K562 (cell line): ENCODE data around the gene MARK3. TPM values are rescaled to one million over a fixed set of nuclear protein-coding genes. Genes with fewer than 3 reads are reported as not detected.

Source experiments
- KDM2B ChIP-seq: fragments of 250-450 bp; sonication (Bioruptor Pico); IDR thresholded peaks from 2 replicates; pipeline ENCODE4 v1.8.0; 2021; ENCODE audit warnings: mild to moderate bottlenecking, moderate library complexity
- XRCC5 ChIP-seq: fragments of 200-400 bp; formaldehyde crosslinking; IDR thresholded peaks from 2 replicates; pipeline ENCODE4 v1.6.1; 2017; ENCODE audit warnings: low read depth, mild to moderate bottlenecking, low read length
- polyA plus RNA-seq, 8 experiments: library from polyadenylated mRNA; depleted of rRNA in 4 of 8; stranded (reverse) in 5 of 8; unstranded in 3 of 8; fragments of >200 nt; fragmentation: Nextera tagmentation in 2 of 8; fragmentation: Illumina TruSeq in 1 of 8; extraction: Ambion mirVana in 2 of 8; extraction: Trizol in 1 of 8; gene quantifications; 2 replicates each; pipeline versions ENCODE4 v1.2.1 to v1.2.3, GENCODE V29; 2011 to 2014; ENCODE audit warnings: inconsistent platforms in 1 of 8, missing spikeins in 1 of 8
- total RNA-seq, 7 experiments: library from RNA; depleted of rRNA in 6 of 7; stranded (reverse); fragments of >200 nt in 6 of 7; fragmentation: Illumina TruSeq in 2 of 7; extraction: Trizol in 2 of 7; gene quantifications; 2 replicates each; pipeline versions ENCODE4 v1.2.1 to v1.2.3, GENCODE V29; 2011 to 2021; ENCODE audit warnings: low replicate concordance in 1 of 7
- TF ChIP-seq, protein P1 (sequence below): fragments of 450-650 bp; IDR thresholded peaks from 2 replicates; pipeline ENCODE4 v1.6.1; 2018; ENCODE audit not compliant: partially characterized antibody
- TF ChIP-seq, protein P2 (sequence below): fragments of 450-650 bp; IDR thresholded peaks from 2 replicates; pipeline ENCODE4 v1.6.1; 2016; ENCODE audit warnings: mild to moderate bottlenecking, moderate library complexity

Gene MARK3
- total and polyA plus RNA-seq, 9 of the 15 experiments (the other 6 are each of a cell fraction or from before 2014, with no cell fraction given), result 10.1 to 68.7 (median 56.3) TPM

DNA sequence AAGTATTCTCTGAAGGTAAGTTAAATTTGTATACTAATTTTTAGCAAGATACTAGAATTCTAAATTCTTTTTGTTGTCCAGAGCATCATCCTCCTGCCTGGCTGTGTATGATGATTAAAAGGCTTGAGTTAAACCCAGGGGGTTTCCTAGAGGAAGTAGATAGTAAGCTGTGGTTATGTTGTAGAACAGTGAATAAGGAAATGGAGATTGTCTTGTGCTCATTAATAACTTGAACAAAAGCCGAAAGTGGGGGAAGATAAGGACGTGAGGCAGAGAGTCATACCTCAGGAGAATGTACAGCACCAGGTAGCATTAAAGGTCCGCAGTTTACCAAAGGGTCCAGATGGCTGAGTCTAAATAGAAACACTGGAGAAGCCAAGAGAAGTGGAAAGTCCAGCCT, 95.4 kb downstream of the MARK3 start (continued):
- TF ChIP-seq, protein P1, sequence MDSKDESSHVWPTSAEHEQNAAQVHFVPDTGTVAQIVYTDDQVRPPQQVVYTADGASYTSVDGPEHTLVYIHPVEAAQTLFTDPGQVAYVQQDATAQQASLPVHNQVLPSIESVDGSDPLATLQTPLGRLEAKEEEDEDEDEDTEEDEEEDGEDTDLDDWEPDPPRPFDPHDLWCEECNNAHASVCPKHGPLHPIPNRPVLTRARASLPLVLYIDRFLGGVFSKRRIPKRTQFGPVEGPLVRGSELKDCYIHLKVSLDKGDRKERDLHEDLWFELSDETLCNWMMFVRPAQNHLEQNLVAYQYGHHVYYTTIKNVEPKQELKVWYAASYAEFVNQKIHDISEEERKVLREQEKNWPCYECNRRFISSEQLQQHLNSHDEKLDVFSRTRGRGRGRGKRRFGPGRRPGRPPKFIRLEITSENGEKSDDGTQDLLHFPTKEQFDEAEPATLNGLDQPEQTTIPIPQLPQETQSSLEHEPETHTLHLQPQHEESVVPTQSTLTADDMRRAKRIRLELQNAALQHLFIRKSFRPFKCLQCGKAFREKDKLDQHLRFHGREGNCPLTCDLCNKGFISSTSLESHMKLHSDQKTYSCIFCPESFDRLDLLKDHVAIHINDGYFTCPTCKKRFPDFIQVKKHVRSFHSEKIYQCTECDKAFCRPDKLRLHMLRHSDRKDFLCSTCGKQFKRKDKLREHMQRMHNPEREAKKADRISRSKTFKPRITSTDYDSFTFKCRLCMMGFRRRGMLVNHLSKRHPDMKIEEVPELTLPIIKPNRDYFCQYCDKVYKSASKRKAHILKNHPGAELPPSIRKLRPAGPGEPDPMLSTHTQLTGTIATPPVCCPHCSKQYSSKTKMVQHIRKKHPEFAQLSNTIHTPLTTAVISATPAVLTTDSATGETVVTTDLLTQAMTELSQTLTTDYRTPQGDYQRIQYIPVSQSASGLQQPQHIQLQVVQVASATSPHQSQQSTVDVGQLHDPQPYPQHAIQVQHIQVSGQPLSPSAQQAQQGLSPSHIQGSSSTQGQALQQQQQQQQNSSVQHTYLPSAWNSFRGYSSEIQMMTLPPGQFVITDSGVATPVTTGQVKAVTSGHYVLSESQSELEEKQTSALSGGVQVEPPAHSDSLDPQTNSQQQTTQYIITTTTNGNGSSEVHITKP, result no peak
- TF ChIP-seq XRCC5 (no peak), KDM2B (CRISPR knock-in tag) (no peak)
- TF ChIP-seq, protein P2, sequence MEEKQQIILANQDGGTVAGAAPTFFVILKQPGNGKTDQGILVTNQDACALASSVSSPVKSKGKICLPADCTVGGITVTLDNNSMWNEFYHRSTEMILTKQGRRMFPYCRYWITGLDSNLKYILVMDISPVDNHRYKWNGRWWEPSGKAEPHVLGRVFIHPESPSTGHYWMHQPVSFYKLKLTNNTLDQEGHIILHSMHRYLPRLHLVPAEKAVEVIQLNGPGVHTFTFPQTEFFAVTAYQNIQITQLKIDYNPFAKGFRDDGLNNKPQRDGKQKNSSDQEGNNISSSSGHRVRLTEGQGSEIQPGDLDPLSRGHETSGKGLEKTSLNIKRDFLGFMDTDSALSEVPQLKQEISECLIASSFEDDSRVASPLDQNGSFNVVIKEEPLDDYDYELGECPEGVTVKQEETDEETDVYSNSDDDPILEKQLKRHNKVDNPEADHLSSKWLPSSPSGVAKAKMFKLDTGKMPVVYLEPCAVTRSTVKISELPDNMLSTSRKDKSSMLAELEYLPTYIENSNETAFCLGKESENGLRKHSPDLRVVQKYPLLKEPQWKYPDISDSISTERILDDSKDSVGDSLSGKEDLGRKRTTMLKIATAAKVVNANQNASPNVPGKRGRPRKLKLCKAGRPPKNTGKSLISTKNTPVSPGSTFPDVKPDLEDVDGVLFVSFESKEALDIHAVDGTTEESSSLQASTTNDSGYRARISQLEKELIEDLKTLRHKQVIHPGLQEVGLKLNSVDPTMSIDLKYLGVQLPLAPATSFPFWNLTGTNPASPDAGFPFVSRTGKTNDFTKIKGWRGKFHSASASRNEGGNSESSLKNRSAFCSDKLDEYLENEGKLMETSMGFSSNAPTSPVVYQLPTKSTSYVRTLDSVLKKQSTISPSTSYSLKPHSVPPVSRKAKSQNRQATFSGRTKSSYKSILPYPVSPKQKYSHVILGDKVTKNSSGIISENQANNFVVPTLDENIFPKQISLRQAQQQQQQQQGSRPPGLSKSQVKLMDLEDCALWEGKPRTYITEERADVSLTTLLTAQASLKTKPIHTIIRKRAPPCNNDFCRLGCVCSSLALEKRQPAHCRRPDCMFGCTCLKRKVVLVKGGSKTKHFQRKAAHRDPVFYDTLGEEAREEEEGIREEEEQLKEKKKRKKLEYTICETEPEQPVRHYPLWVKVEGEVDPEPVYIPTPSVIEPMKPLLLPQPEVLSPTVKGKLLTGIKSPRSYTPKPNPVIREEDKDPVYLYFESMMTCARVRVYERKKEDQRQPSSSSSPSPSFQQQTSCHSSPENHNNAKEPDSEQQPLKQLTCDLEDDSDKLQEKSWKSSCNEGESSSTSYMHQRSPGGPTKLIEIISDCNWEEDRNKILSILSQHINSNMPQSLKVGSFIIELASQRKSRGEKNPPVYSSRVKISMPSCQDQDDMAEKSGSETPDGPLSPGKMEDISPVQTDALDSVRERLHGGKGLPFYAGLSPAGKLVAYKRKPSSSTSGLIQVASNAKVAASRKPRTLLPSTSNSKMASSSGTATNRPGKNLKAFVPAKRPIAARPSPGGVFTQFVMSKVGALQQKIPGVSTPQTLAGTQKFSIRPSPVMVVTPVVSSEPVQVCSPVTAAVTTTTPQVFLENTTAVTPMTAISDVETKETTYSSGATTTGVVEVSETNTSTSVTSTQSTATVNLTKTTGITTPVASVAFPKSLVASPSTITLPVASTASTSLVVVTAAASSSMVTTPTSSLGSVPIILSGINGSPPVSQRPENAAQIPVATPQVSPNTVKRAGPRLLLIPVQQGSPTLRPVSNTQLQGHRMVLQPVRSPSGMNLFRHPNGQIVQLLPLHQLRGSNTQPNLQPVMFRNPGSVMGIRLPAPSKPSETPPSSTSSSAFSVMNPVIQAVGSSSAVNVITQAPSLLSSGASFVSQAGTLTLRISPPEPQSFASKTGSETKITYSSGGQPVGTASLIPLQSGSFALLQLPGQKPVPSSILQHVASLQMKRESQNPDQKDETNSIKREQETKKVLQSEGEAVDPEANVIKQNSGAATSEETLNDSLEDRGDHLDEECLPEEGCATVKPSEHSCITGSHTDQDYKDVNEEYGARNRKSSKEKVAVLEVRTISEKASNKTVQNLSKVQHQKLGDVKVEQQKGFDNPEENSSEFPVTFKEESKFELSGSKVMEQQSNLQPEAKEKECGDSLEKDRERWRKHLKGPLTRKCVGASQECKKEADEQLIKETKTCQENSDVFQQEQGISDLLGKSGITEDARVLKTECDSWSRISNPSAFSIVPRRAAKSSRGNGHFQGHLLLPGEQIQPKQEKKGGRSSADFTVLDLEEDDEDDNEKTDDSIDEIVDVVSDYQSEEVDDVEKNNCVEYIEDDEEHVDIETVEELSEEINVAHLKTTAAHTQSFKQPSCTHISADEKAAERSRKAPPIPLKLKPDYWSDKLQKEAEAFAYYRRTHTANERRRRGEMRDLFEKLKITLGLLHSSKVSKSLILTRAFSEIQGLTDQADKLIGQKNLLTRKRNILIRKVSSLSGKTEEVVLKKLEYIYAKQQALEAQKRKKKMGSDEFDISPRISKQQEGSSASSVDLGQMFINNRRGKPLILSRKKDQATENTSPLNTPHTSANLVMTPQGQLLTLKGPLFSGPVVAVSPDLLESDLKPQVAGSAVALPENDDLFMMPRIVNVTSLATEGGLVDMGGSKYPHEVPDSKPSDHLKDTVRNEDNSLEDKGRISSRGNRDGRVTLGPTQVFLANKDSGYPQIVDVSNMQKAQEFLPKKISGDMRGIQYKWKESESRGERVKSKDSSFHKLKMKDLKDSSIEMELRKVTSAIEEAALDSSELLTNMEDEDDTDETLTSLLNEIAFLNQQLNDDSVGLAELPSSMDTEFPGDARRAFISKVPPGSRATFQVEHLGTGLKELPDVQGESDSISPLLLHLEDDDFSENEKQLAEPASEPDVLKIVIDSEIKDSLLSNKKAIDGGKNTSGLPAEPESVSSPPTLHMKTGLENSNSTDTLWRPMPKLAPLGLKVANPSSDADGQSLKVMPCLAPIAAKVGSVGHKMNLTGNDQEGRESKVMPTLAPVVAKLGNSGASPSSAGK, result no peak
- TF ChIP-seq, all 486 proteins: peak for 0
